Trophoblast cell (in vitro differentiated cells and primary cell): ENCODE results near the gene TEAD3.

Source experiments
- DNase-seq, 2 donors: peaks; one replicate each; pipeline ENCODE4 v3.0.0-alpha.2; 2016
- H2AFZ ChIP-seq: 2 replicates; pipeline ENCODE4 v1.6.1; 2013; ENCODE audit warnings: low read length, moderate library complexity, mild to moderate bottlenecking; ENCODE audit not compliant: insufficient read depth, poor library complexity
- H2AK5ac ChIP-seq: 2 replicates; pipeline ENCODE4 v1.6.1; 2013; ENCODE audit warnings: mild to moderate bottlenecking, low read length
- H2BK120ac ChIP-seq: 2 replicates; pipeline ENCODE4 v1.6.1; 2013; ENCODE audit warnings: low read length, mild to moderate bottlenecking, moderate library complexity; ENCODE audit not compliant: insufficient read depth, poor library complexity
- H2BK12ac ChIP-seq: 2 replicates; pipeline ENCODE4 v1.6.1; 2013; ENCODE audit warnings: mild to moderate bottlenecking, low read length, moderate library complexity
- H2BK5ac ChIP-seq: 2 replicates; pipeline ENCODE4 v1.6.1; 2013; ENCODE audit warnings: low read length, low read depth, moderate library complexity, mild to moderate bottlenecking; ENCODE audit not compliant: poor library complexity
- H3K14ac ChIP-seq: 2 replicates; pipeline ENCODE4 v1.6.1; 2013; ENCODE audit warnings: mild to moderate bottlenecking, low read length
- H3K18ac ChIP-seq: 2 replicates; pipeline ENCODE4 v1.6.1; 2013; ENCODE audit warnings: mild to moderate bottlenecking, low read length
- H3K23ac ChIP-seq: 2 replicates; pipeline ENCODE4 v1.6.1; 2013; ENCODE audit warnings: low read length
- H3K27ac ChIP-seq: 2 replicates; pipeline ENCODE4 v1.5.1; 2013; ENCODE audit warnings: low read depth, mild to moderate bottlenecking, inconsistent platforms, low read length, moderate library complexity
- H3K27me3 ChIP-seq: 2 replicates; pipeline ENCODE4 v1.6.1; 2013; ENCODE audit warnings: inconsistent platforms, mild to moderate bottlenecking, low read length, moderate library complexity; ENCODE audit not compliant: insufficient read depth
- H3K36me3 ChIP-seq, 2 experiments: 1 replicate in 1 of 2; 2 replicates in 1 of 2; pipeline ENCODE4 v1.6.1; 2013; ENCODE audit warnings: low read length in 2 of 2, mild to moderate bottlenecking in 2 of 2, moderate library complexity in 1 of 2; ENCODE audit not compliant: insufficient read depth in 2 of 2, control insufficient read depth in 1 of 2
- H3K4ac ChIP-seq: 2 replicates; pipeline ENCODE4 v1.6.1; 2013; ENCODE audit warnings: low read depth, mild to moderate bottlenecking, low read length, moderate library complexity
- H3K4me1 ChIP-seq, 2 experiments: 1 replicate in 1 of 2; 2 replicates in 1 of 2; pipeline ENCODE4 v1.6.1; 2013; ENCODE audit warnings: low read length in 2 of 2, mild to moderate bottlenecking in 2 of 2, moderate library complexity in 1 of 2; ENCODE audit not compliant: insufficient read depth in 2 of 2, control insufficient read depth in 1 of 2
- H3K4me2 ChIP-seq: 2 replicates; pipeline ENCODE4 v1.6.1; 2013; ENCODE audit warnings: inconsistent platforms, mild to moderate bottlenecking, low read length, moderate library complexity
- H3K4me3 ChIP-seq: 2 replicates; pipeline ENCODE4 v1.5.1; 2013; ENCODE audit warnings: mild to moderate bottlenecking, low read depth, low read length, inconsistent platforms
- H3K79me1 ChIP-seq: one replicate; pipeline ENCODE4 v1.6.1; 2013; ENCODE audit warnings: low read length
- H3K79me2 ChIP-seq: 2 replicates; pipeline ENCODE4 v1.6.1; 2013; ENCODE audit warnings: low read length, mild to moderate bottlenecking; ENCODE audit not compliant: control insufficient read depth, insufficient read depth, poor library complexity
- H3K9ac ChIP-seq: 2 replicates; pipeline ENCODE4 v1.6.1; 2013; ENCODE audit warnings: mild to moderate bottlenecking, low read length
- H3K9me3 ChIP-seq: 2 replicates; pipeline ENCODE4 v1.6.1; 2013; ENCODE audit warnings: low read depth, mild to moderate bottlenecking, control low read depth, inconsistent platforms, low read length; ENCODE audit not compliant: insufficient read depth
- H4K12ac ChIP-seq: 2 replicates; pipeline ENCODE4 v1.6.1; 2013; ENCODE audit warnings: low read depth, mild to moderate bottlenecking, low read length, moderate library complexity
- H4K8ac ChIP-seq: 2 replicates; pipeline ENCODE4 v1.6.1; 2013; ENCODE audit warnings: low read depth, mild to moderate bottlenecking, low read length, moderate library complexity
- H4K91ac ChIP-seq: one replicate; pipeline ENCODE4 v1.6.1; 2013; ENCODE audit warnings: low read depth, mild to moderate bottlenecking, low read length, moderate library complexity
- WGBS: extraction: QIAGEN DNeasy Blood & Tissue Kit; methylation state at CpG from one replicate; pipeline ENCODE4 v1.1.7; 2013; ENCODE audit warnings: missing lambda C conversion rate; ENCODE audit not compliant: insufficient read length, insufficient coverage; ENCODE audit errors: extremely low coverage; 5-methylcytosine and 5-hydroxymethylcytosine counted together

Gene TEAD3

DNA sequence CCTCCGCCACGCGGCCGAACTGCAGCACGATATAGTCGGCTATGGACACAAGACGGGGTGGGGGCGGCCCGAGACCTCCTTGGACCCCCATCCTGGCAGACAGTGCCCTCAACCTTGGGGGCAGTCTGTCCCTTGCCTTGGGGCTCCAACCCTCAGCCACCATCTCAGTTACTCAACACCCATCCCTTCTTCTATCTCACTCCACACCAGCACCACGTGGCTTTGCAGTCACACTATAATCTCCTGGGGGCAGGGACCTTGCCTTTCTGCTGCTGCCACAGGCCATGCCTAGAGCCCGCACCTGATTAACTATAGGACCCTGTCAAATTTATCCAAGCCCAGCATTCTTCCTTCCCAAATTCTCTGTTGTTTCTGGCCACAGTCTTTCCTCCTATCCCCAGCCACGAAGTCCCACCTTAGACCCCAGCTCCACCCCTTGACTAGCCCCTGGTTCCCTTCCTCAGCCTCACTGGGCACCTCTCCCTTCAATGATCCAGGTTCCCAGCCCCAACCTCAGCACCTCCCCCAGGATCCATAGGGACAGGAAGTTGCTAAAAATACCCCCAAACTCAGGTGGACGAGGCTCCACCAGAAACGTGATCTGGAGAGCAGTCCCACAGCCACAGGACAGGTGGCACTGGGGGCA lies 1.7 kb upstream of the TEAD3 start:
- Histone ChIP-seq H3K79me1 (peaks cover 47% of the 10 kb centered on the region), H2AFZ (peak overlapping the region; percentile 58), H3K23ac (no peak overlapping the region), H4K12ac (peak overlapping the region; percentile 43), H3K4ac (peak overlapping the region; percentile 87), H3K27ac (peak overlapping the region; percentile 98), H2BK5ac (peak overlapping the region; percentile 88), H3K9ac (peak overlapping the region; percentile 98), H3K14ac (peak overlapping the region; percentile 97), H3K27me3 (no peaks in the 10 kb centered on the region), H3K79me2 (peaks cover 46% of the 10 kb centered on the region), H3K36me3 (peaks cover 3 to 4% of the 10 kb centered on the region in 2 experiments), H3K4me3 (peak overlapping the region; percentile 90), H2AK5ac (peak overlapping the region; percentile 84), H3K9me3 (peaks cover 3% of the 10 kb centered on the region), H2BK120ac (peak overlapping the region; percentile 99), H3K4me1 (peaks cover 29 to 38% of the 10 kb centered on the region in 2 experiments), H2BK12ac (peak overlapping the region; percentile 43), H4K8ac (peak overlapping the region; percentile 93), H4K91ac (peak overlapping the region; percentile 97), H3K18ac (peak overlapping the region; percentile 95), H3K4me2 (peak overlapping the region; percentile 66)
- no CpG with 5 or more reads among the region's 14 CpGs for WGBS
- peak in 1 of 2 donors; percentile 36 for DNase-seq

DNA sequence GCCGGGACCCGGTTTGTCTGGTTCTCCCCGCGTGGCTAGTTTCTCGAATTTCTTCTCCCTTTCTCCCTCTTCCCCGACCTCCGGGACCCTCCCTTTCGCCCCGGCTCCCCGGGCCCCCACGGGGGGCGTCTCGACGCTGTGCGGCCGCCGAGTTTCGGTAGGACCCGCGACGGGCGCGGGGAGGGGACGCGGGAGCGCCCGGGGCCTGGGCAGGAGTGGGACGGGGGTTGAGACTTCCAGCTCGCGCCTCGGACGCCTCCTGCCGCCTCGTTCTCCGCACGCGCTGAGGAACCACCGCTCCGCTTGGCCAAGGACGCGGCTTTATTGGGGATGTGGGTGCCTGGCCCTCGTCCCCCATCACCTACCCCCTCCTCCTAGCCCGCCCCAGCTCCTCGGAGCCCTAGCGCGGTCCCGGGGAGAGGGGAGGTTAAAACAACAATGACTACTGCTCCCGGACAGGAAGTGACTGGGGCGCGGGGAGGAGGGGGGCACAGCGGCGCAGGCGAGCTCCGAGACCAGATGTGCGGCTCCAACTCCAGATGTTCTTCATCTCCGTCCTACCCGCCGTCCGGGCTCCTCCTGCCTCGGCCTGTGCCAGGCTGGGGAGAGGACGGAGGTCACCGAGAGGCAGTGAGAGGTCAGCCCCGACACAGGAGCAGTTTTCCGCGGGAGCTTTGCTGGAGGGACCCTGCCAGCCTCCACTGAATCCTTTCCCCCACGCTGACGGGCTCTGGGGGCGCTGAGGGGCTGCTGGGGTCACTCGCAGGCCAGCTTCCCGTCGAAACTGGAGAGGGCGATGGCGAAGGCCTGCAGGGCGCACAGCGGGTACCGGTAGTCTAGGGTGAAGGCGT lies 917 bp upstream of the TEAD3 start:
- Histone ChIP-seq H3K36me3 (peaks cover 6 to 8% of the 10 kb centered on the region in 2 experiments), H3K18ac (peak overlapping the region; percentile 95), H3K4me2 (peak overlapping the region; percentile 66), H2BK12ac (peak overlapping the region; percentile 58), H2BK120ac (peak overlapping the region; percentile 99), H3K4ac (peak overlapping the region; percentile 87), H2AFZ (peak overlapping the region; percentile 71), H3K9ac (peak overlapping the region; percentile 98), H3K23ac (no peak overlapping the region), H3K79me2 (peaks cover 51% of the 10 kb centered on the region), H3K79me1 (peaks cover 53% of the 10 kb centered on the region), H2BK5ac (peak overlapping the region; percentile 88), H3K14ac (peak overlapping the region; percentile 97), H4K91ac (peak overlapping the region; percentile 97), H4K8ac (peak overlapping the region; percentile 93), H2AK5ac (peak overlapping the region; percentile 98), H3K4me1 (peaks cover 36 to 45% of the 10 kb centered on the region in 2 experiments), H3K9me3 (peaks cover 3% of the 10 kb centered on the region), H4K12ac (peak overlapping the region; percentile 63), H3K27me3 (no peaks in the 10 kb centered on the region), H3K4me3 (peak overlapping the region; percentile 90), H3K27ac (peak overlapping the region; percentile 98)
- peak in 1 of 2 donors; percentile 56 for DNase-seq
- no CpG with 5 or more reads among the region's 77 CpGs for WGBS

DNA sequence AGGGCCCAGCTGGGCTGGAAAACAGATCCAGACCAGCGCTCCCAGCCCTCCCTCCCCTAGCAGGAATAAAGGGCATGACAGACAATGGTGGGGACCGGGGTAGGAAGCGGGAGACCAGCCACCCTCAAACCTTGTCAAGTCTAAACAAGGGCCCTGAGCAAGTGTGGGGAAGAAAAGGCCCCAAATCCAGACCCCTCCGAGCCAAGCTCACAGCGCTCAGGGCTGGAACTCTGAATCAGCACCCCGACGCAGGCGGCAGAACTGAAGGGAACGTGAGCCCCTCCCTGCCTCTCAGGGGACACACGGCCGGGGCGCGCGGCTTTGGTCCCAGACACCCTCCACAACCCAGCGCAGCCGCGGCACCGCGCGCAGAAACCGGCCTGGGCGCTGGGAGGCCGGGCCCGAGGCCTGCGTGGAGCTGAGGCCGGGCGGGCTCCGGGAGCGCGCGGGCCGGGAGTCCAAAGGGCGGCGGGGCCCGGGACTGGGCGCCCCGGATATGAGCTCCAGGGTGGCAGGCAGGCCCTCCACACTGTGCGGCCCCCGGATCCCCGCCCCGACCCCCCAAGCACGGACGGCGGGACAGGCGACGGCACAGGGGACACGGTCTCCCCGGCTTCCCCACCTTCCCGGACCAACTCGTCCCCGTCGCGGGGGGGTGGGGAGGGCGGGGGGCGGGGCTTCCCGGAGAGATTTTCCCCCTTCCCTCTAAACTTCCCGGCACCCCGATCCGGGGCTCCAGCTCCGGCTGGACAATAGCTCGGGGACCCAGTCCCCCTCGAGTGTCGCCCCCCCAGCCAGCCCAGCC lies 641 bp downstream of the TEAD3 start:
- H3K36me3 ChIP-seq = peaks cover 6 to 8% of the 10 kb centered on the region in 2 experiments
- H2BK12ac ChIP-seq = peak overlapping the region; percentile 73
- peaks cover 3% of the 10 kb centered on the region for H3K9me3 ChIP-seq
- peak overlapping the region; percentile 99 for H3K14ac ChIP-seq
- H2AK5ac ChIP-seq = peak overlapping the region; percentile 67
- H3K79me2 ChIP-seq = peaks cover 58% of the 10 kb centered on the region
- H4K12ac ChIP-seq = peak overlapping the region; percentile 87
- peaks cover 49 to 60% of the 10 kb centered on the region in 2 experiments for H3K4me1 ChIP-seq
- H3K4me2 ChIP-seq = peak overlapping the region; percentile 69
- peak in 1 of 2 donors; percentile 45 for DNase-seq
- peak overlapping the region; percentile 97 for H3K27ac ChIP-seq
- H3K18ac ChIP-seq = peak overlapping the region; percentile 98
- peak overlapping the region; percentile 98 for H2BK5ac ChIP-seq
- peak overlapping the region; percentile 95 for H2BK120ac ChIP-seq
- H3K4ac ChIP-seq = peak overlapping the region; percentile 99
- H4K8ac ChIP-seq = peak overlapping the region; percentile 82
- peaks cover 68% of the 10 kb centered on the region for H3K79me1 ChIP-seq
- peak overlapping the region; percentile 67 for H2AFZ ChIP-seq
- peak overlapping the region; percentile 89 for H3K9ac ChIP-seq
- H3K4me3 ChIP-seq = peak overlapping the region; percentile 85
- no CpG with 5 or more reads among the region's 63 CpGs for WGBS
- peak overlapping the region; percentile 97 for H4K91ac ChIP-seq
- no peaks in the 10 kb centered on the region for H3K27me3 ChIP-seq
- H3K23ac ChIP-seq = no peak overlapping the region
